GM21528 (cell line): ENCODE data around the gene KLHL29.

ENCODE experiments used
- ATAC-seq: cut with Tn5 transposase; IDR thresholded peaks from one replicate; pipeline ENCODE4 v1.9.1; 2021; ENCODE audit warnings: mild to moderate bottlenecking, moderate library complexity; ENCODE audit not compliant: unreplicated experiment, low FRiP score

The KLHL29 gene

DNA sequence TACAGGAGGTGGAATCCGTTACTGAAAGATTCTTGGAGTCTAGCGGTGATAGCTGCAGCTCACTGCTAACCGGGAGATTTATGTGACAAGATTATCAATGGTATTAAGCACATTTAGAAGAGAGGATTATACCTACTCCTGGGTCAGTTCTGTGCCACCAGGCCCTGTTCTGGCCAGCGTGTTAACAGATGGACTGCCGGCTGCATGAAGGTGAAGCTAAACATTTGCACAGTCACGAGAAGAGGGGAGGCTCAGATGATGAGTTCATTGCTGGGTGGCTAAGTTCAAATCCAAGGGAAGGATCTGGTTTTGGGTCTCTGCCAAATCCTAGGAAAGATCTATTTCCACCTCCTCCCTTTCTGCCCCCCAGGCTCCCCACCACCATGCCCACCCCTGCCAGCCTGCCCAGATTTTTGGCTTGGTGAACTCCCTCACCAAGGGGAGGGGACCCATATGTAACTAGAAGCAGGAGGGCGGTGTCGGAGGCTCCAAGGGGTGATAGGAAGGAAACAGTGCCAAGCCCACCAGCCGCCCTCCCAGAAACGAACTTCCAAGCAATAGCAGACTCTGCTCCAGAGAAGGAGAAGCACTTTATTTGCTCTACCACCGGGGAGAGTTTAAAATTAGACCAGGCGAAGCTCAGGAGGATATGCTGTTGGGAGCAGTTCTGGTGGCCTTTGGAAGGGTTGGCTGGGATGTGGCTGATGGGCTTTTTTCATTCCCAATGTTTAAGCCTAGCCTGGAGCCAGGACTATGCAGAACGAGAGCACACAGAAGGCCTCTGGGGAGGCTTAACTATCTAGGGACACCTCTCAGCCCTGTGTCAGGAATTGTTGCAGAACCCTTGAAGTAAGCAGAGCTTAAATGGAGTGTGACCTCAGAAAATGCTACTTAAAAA, 200.5 kb downstream of the KLHL29 start:
- no peak for ATAC-seq

DNA sequence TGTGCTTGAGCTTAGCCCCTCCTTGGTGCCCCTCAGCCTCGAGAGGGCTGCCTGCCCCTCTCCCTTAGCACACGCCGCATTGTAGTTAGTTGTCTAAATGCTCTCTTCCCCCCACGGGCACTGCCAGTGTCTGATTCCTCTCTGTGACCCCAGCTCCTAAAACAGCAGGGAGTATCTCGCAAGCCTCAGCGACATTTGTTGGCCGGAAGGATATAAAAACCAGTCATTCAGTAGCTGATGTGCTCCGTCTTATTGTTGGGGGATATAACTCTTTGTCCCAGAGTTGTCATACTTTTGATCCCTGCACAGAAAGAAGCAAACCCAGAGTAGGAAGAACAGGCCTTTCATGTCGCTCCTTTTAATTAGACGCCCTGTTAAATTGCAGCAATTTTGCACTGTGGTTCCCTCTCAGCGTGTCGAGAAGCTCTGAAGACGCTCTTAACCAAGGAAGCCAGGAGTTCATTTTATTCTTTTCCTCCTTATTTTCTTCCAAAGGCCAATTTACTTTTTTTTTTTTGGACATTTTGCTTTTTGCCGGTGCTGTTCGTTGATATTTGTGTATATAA, 201.8 kb downstream of the KLHL29 start:
- no peak for ATAC-seq

DNA sequence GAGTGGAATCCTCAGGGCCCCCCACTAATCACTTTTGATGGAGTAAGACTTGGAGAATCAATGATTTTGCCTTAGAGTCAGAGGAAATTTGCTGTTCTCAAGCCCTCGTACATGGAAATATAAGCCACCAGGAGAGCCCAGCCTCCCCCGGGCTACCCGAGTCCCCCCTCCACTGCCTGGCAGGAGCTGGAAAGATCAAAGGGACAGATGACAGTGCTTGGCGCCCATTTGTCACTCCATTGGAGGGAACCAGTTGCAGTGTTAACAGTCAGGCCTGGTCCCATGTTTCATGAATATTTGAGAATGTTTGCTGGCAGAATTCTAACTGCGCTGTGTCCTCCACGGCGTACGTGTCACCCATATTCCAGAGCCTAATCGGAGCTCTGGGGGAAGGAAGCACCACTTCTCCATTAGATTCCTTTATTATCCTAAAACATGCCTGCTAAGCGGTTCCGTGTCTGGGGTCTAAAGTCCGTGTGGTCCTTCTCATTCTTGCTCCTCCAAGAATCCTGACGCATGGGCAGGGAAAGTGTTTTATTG, 202.4 kb downstream of the KLHL29 start:
- no peak for ATAC-seq

DNA sequence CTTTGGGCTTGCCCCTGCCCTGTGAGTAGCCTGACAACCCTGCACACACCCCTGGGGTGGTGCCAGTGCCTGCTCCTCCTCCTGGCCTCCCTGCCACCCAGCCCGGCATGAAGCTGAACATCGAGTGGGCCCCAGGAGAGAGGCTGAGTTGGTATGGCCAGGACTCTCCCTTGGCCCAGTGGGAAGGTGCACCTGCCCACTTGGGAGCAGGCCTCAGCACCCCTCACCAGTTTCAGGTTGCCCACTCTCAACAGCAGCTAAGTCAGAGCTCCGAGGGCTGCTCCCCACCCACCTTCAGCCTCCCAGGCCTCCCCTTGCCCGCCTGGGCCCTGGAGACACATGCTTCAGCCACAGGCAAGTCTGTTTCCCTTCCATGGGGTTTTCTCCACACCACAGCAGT, 203.1 kb downstream of the KLHL29 start:
- ATAC-seq: no peak

DNA sequence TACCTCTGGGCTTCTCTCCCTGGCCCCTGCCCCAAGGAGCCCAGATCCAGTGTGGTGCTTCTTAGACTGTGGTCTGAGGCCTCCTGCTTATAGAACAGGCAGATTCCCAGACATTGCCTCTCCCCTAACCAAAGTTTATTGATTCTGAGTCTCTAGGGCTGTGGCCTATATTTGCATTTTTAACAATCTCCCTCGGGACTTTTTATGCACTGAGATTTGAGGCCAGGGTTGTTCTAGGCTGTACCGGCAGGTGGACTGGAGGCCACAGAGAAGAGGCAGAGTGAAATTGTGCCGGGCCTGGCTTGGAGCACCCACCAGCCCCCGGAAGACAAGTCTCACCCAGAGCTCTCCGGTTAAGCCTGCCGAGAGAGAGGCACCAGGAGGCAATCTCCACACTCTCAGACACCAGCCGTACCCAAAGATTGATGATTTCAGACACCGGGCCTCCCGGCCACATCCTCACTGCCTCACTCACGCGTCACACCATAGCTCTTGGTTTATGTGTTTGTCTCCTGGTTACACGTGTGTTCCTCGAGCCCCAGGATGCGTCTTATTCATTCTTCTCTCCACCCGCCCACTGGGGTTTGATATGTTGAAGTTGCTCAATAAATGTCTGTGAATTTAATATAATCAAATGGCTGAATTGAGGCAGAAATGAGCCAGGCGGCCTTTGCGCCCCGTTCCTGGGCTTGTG, 203.7 kb downstream of the KLHL29 start:
- no peak for ATAC-seq

DNA sequence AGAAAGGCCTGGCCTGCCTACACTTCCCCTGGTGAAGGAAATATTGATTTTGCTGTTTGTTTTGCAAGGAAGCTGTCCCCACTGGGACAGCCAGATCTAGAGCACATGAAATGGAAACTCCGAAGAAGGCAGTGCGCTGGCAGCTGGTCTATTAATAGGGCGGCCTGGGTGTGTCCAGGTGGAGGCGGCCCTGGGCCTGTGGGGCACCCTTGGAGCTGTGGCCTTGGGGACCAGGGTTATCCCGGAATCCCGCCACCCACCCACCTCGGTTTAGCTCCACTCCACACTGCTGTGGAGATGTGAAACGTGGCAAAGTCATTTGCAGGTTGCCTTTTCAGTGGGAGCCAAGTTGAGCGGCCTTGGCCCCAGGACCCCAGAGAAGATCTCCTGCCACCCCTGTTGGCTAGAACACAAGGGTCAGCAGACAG, 204.3 kb downstream of the KLHL29 start:
- no peak for ATAC-seq

DNA sequence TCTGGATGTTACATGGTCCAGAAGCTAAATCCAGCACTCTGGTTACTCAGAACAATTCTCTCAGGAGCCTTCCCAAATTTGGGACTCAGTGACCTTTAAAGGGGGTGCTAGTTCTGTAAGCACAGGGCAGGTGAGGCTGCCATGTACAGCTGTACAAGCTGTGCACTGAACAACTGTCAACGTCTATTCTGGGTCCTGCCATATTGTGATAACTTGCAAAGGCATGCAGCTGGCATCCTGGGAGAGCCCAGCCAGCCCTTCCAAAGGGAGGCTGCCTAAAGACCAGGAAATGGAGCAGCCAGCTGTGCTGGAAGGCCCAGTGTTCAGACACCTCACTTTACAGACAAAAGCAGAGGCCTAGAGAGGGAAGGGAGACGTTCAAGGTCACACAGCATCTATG, 204.8 kb downstream of the KLHL29 start:
- no peak for ATAC-seq

DNA sequence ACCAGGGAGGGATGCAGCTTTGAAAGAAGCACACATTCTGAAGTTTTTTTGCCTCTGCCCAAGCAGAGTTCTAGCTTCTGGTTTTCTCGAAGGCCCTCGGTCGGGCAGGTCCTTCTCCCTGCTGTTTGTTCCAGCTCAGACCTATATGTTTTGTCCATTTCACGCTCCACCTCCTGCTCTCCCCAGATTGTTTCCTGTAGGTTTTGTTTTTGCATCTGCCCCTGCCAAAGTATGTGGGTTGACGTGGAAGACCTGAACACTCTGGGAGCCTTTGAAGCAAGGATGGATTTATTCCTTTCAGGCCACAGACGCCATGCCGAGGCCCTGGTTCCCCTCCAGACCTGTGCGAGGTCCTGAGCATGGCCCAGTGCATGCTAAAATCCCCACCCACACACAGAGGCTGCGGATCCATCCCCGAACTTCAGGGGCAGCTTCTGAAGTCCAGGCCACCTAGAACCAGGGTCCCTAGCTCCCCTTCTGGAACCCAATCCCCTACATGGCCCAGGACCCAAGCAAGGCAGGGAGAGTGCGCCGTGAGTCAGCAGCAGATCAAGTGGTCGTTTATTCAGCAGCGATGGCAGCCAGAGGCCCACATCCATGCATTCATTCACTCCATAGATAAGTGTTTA, 205.4 kb downstream of the KLHL29 start:
- no peak for ATAC-seq

DNA sequence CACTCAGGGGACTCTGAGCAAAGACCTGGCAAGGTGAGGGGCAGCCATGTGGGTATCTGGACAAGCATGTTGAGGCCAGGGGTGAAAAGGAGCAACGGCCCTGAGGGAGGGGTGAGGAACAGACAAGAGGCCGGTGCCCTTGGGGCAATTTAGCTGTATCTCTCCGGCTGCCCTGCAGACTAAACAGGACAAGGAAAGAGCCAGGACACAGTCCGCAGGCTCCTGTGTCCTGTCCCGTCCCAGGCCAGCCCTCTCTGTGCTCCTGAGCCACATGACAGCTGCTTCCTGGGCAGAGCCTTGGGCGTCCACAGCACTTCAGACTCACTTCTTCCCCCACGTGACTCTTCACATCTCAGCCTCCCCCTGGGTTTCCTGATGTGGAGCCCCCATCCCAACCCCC, 206.1 kb downstream of the KLHL29 start:
- ATAC-seq: no peak

DNA sequence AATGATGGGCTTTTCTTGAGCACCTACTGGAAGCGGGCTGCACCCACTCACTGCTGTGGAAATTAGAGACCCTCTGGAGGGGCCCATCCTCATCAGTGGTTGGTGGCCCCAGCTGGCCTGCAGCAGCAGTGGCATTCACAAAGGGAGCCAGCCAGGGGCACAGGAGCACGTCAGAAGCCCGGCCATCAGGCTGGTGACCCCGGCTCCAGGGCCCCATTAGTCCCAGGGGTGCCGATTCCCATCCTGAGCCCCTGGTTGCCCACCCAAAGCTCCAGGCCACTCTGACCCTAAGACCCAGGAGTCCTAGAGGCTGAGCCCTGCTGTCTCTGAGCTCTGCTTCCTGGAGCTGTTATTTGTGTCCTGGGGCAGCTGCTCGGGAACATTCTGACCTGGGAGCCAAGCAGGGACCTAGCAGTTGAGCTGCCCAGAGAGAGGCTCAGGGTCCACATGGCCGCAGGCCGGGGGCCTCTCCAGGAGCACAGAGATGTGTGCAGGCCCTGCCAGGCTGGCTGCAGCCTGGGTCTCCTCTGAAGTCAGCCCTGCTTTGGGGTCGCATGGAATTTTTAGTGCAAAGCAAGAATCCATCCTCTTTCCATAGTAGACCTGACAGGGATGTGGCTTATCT, 207.2 kb downstream of the KLHL29 start:
- no peak for ATAC-seq

DNA sequence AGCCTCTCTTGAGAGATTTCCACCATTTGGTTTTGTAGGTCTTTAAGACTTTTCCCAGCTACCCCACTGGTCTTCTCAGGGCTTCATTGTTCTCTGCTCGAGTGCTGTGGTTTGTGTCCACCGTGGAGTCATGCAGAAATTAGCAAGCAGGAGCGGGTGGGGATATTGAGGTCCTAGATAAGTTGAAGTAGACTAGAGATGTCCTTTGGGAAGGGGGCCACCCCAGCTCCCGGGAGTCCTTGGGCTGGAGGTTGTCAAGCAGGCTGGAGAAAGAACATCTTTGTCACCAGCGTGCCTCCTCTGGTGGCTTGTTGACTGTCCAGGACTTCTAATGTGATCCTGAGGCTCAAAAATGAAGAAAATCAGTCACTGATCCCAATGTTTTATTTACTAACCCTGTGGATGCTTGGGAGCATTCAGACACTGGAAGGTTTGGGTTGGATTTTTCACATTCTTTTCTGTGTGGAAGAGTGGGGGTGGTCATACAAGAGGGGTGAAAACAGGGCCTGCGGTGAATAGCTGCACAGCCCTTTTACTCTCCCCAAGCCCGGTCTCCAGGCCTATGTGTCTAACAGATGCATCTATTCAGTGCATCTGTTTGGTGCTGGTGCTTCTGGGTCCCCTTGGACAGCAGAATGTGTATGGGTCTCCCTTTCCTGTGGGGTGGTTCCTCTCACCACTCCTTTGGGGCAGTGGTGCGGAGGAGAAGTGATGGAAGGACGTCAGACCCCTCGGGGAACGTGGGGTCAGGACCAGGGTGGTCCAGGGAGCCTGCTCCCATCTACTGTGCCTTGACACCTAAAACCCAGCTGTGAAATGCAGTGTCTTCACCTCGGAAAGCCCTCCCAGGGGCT, 208.1 kb downstream of the KLHL29 start:
- no peak for ATAC-seq

DNA sequence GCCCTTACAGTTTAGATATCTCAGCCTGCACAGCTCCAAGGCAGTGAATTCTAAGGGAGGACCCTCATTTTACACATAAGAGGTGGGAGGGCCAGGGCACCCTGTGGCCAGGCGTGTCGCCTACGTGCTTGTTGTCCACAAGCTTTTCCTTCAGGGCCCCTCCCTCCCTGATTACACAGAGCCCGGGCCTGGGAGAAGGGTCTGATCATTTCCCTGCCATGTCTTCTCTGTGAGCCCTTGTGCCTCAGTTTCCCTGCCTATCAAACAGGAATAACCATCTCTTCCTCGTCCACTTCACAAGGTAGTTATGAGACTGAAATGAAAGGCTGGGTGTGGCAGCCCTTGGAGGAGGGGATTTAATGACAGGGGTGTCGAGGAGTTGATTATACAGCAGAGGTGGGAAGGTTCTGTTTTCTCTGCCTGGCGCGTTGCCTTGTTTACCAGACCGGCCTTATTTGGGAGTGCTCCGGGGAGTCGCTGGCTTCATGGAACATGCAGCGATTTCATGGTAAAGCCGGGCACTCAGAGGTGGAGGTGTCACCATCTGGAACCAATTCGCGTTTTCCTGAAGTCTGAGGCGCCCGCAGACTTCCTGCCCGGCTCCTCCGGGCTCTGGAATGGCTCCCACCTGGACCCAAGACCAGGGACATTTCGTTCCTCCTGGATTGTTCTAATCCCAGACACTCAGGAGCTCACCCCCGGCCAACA, 208.9 kb downstream of the KLHL29 start:
- no peak for ATAC-seq

DNA sequence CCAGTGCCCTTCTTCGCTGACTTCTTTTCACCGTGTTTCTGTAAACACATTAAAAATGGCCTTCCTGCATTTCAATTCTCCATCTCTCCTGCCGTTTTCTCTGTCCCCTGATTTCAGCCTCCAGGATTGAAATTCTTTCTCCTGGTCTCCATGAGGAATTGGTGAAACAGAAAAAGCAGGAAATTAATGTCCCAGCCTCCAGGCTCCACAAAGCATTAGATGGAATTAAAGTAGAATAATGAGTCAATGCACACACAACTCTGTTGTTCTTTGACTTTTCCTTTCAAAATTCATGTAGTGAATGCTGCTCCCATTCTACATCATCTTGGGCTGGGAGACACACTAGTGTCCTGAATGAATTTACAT, 209.5 kb downstream of the KLHL29 start:
- ATAC-seq: no peak

DNA sequence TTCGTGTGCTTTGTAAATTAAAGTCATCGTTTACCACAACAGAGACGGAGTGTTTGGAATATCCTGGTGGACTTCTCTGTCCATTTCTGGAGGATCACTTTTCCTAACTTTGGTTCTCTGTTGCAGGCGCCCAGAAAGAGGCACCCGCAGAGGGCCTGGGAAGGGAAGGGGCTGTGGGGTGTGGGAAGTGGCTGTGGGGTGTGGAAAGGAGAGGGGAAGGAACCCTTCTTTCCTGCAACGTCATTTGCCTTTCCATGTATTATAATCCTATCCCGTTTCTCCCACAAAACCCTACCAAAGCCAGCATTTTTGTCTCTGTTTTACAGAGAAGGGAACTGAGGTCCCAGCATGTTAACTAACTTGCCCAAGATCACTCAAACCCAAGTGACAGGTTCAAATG, 210.0 kb downstream of the KLHL29 start:
- ATAC-seq: no peak

DNA sequence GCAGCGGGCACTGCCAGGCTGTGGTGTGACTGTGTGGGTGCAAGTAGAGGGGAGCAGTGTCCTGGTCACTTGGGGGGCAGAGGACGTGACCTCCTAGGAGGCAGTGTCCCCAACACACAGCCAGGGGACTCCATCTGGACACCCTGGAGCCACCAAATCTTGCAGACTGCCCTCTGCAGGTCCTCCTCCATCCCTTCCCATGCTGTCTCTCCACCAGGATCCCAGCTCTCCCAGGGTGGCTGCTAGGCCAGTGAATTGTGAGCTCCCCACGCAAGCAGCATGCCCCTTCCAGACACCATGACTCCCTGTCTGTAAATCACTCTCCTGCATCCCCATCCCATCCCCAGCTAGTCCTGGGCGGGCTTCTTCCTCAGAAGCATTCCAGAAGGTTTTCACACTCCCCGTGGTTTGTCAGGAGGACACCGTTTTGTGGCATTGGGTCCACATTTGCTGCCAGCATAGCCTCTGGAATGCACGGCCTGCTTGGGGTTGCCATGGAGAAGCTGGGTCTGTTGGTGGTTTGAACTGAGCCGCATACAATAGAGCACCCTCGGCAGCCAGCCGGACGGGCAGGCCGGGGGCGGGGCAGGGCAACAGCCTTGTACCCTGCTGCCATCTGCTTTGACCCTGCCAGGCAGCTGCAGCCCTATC, 210.7 kb downstream of the KLHL29 start:
- no peak for ATAC-seq

DNA sequence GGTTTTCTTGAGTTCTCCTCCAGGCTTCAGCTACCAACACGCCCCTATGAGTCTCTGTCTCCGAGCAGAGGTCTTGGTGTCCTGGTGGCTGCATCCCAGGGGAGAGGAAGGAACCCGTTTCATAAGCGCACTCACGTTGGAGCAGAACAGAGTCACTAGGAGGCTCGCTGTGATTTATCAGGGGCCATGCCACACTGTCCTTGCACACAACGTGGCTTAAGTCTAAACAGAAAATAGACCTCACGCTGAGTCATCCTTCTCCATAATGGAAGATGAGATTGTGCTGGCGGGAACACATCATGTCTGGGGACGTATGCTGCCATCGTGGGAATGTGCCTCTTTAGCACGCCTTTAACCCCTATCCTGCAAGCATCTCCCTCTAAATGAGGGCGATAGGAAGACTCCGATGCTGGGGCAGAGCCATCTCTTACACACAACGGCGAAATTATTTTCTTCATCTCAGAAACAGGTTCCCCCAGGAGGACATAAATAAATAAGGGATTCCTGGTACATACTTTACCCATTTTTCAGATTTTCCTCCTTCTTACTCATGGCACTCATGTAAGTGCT, 211.4 kb downstream of the KLHL29 start:
- no peak for ATAC-seq

DNA sequence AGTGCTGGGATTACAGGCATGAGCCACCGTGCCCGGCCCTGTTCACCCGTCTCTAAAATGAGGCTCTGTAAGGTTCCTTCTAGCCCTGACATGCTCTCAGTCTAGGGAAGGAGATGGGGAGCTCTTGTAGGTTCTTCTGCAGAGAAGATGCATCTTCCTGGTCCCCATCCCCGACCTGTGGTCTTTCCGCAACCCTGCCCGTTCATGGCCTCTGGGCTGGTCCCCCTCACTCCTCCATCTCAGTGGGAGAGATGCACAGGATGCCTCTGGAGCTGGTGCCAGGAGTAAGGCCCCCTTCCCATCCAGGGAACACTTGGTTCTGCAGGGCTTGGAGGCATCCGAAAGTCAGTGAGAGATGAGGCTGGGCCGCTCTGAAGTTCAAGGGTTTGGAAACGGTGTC, 212.7 kb downstream of the KLHL29 start:
- ATAC-seq: no peak

DNA sequence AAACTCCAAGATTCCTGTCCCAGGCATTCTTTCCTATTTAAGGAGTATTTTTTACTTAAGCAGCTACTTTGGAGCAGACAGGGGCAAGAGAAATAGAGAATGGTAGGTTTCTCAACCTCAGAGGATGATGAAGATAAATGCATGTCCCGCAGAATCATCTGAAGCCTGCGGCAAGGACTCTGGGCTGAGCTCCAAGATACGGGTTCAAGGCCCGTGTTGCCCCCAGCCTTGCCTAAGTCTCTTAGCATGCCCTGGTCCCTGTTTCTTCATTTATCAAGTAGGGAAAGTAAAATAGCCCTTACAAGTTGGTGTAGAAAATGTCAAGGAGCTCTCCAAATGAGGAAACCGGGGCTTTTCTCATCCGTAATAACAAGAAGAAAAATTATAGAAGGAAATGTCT, 214.0 kb downstream of the KLHL29 start:
- no peak for ATAC-seq
